ENCODE measurements around the gene SEC24D. TPM values are rescaled to one million over a fixed set of nuclear protein-coding genes. Genes with fewer than 3 reads are reported as not detected.
A peak's percentile ranks its signal among the peaks of the same experiment; 100 is the strongest.

SEC24D gene
- total RNA-seq, 1 experiment from 2014 or later, result 61.5 TPM

GRCh38 chr4:118829107-118829506 is 6.8 kb downstream of the SEC24D start:
- TF ChIP-seq CTCF (conservative IDR thresholded peaks at IDR 0.05), result no peak
- H3K9ac ChIP-seq (ENCODE audit: extremely low read depth, insufficient read length, low read length), result no peak overlapping the region
- peaks cover 16% of the 10 kb centered on the region for H3K79me1 ChIP-seq (ENCODE audit: insufficient read depth, low read depth, low read length, poor library complexity, severe bottlenecking)
- H4K8ac ChIP-seq (replicated peaks; ENCODE audit: insufficient read length, low read depth, low read length), result no peak overlapping the region
- H3K4me2 ChIP-seq (ENCODE audit: insufficient read depth, insufficient read length, low read length), result no peak overlapping the region
- H3K27ac ChIP-seq (ENCODE audit: insufficient read length, low read depth, low read length), result no peak overlapping the region
- H2BK12ac ChIP-seq (ENCODE audit: insufficient read length, low read depth, low read length), result no peak overlapping the region
- H3K4me1 ChIP-seq (ENCODE audit: insufficient read depth, low read length), result peaks cover 5% of the 10 kb centered on the region
- no peak overlapping the region for H2AK5ac ChIP-seq (ENCODE audit: insufficient read length, low read length)
- no peaks in the 10 kb centered on the region for H3K9me3 Mint-ChIP-seq
- no peaks in the 10 kb centered on the region for H3K9me3 ChIP-seq (ENCODE audit: control insufficient read depth, low read depth, low read length)
- H3K4me3 Mint-ChIP-seq, result no peak overlapping the region
- H3K4me1 Mint-ChIP-seq, result peaks cover 37 to 41% of the 10 kb centered on the region in 2 experiments
- no peak overlapping the region for H3K14ac ChIP-seq (ENCODE audit: insufficient read depth, low read length)
- H3K27ac Mint-ChIP-seq, result peak overlapping the region in 1 of 3 experiments; percentile 9; a peak in 1 of 7 replicates
- no CpG with 5 or more reads among the region's 2 CpGs for WGBS (ENCODE audit: extremely low coverage, insufficient read length, low lambda C conversion rate)
- no peak overlapping the region for H2BK15ac ChIP-seq (ENCODE audit: low read depth, low read length)
- no peak overlapping the region for H2AFZ ChIP-seq (ENCODE audit: low read length)
- H3K56ac ChIP-seq (ENCODE audit: insufficient read length, low read depth, low read length), result no peak overlapping the region
- no peak overlapping the region for H2BK120ac ChIP-seq (ENCODE audit: low read depth, low read length, poor library complexity, severe bottlenecking)
- H3K27me3 ChIP-seq (ENCODE audit: insufficient read depth, low read length), result no peaks in the 10 kb centered on the region
- H3K23me2 ChIP-seq (ENCODE audit: insufficient read length, low read depth, low read length, poor library complexity, severe bottlenecking), result no peaks in the 10 kb centered on the region
- no peak overlapping the region for H3K18ac ChIP-seq (ENCODE audit: insufficient read length, low read depth, low read length)
- no peak overlapping the region for H2BK5ac ChIP-seq (ENCODE audit: insufficient read length, low read length)
- H3K79me2 ChIP-seq (ENCODE audit: insufficient read depth, low read length), result peaks cover 18% of the 10 kb centered on the region; the same call in 1 of the 2 replicates
- no peak for DNase-seq
- no peak overlapping the region for H3K23ac ChIP-seq (ENCODE audit: insufficient read length, low read depth, low read length)
- no peak overlapping the region for H3K4ac ChIP-seq (ENCODE audit: low read depth, low read length)
- H3K27me3 Mint-ChIP-seq (ENCODE audit: low read depth), result no peaks in the 10 kb centered on the region
- no peak overlapping the region for H4K5ac ChIP-seq (ENCODE audit: insufficient read length, low read depth, low read length)
- no peak overlapping the region for H4K91ac ChIP-seq (ENCODE audit: insufficient read length, low read depth, low read length)
- H4K20me1 ChIP-seq (ENCODE audit: control insufficient read depth, insufficient read depth, insufficient read length), result no peaks in the 10 kb centered on the region
- peaks cover 33 to 57% (median 48%) of the 10 kb centered on the region in 3 experiments for H3K36me3 Mint-ChIP-seq (ENCODE audit: insufficient read depth in 1 of 3, low read depth in 3 of 3)
- H3T11ph ChIP-seq (ENCODE audit: low read length), result no peak overlapping the region
- no peak overlapping the region for H2BK20ac ChIP-seq (ENCODE audit: low read depth, low read length, poor library complexity, severe bottlenecking)
